SK-N-DZ (cell line): ENCODE results near the gene MMS19.
"Not testable (repeated sequence)": the region's sequence is repeated elsewhere in the genome, so short reads cannot be mapped to it uniquely, and the experiment has no call there.

ENCODE experiments used
- DNase-seq: peaks from one replicate; pipeline ENCODE4 v3.0.0-alpha.2; 2015; ENCODE audit warnings: low spot score

Gene MMS19

GRCh38 chr10:97502916-97503315, 4.7 kb upstream of the MMS19 start:
- DNase-seq = no peak

GRCh38 chr10:97500297-97500575, 2.0 kb upstream of the MMS19 start:
- DNase-seq = no peak

GRCh38 chr10:97499561-97500296, 1.5 kb upstream of the MMS19 start:
- no peak for DNase-seq

GRCh38 chr10:97498841-97499560, 779 bp upstream of the MMS19 start, which contains the start of gene UBTD1:
UBTD1 (plus strand) TSS chr10:97498924; CDS start chr10:97499204, 280 bp downstream.
- DNase-seq = no peak

- DNase-seq = peak; percentile 82
Observed at GRCh38 chr10:97497572-97498075, 598 bp downstream of the MMS19 start.

GRCh38 chr10:97494863-97495506, 3.2 kb downstream of the MMS19 start:
- no peak for DNase-seq

GRCh38 chr10:97494151-97494550, 4.1 kb downstream of the MMS19 start:
- no peak for DNase-seq

GRCh38 chr10:97490592-97490991, 7.6 kb downstream of the MMS19 start:
- DNase-seq = no peak

GRCh38 chr10:97485647-97486281, 12.5 kb downstream of the MMS19 start:
- no peak for DNase-seq

GRCh38 chr10:97483921-97484320, 14.3 kb downstream of the MMS19 start:
- DNase-seq = no peak

GRCh38 chr10:97483506-97483905, 14.7 kb downstream of the MMS19 start:
- no peak for DNase-seq

- no peak for DNase-seq
Observed at GRCh38 chr10:97482381-97482780, 15.8 kb downstream of the MMS19 start.

GRCh38 chr10:97481071-97481470, 17.2 kb downstream of the MMS19 start:
- no peak for DNase-seq

- DNase-seq = no peak
Observed at GRCh38 chr10:97479939-97480338, 18.3 kb downstream of the MMS19 start.

GRCh38 chr10:97479410-97479809, 18.8 kb downstream of the MMS19 start:
- DNase-seq = not testable (repeated sequence)

GRCh38 chr10:97475936-97476594, 22.2 kb downstream of the MMS19 start:
- no peak for DNase-seq

- no peak for DNase-seq
Observed at GRCh38 chr10:97474918-97475317, 23.3 kb downstream of the MMS19 start.

GRCh38 chr10:97468781-97469180, 29.4 kb downstream of the MMS19 start:
- DNase-seq = not testable (repeated sequence)

- DNase-seq = no peak
Observed at GRCh38 chr10:97468162-97468561, 30.1 kb downstream of the MMS19 start.

- no peak for DNase-seq
Observed at GRCh38 chr10:97466755-97467154, 31.5 kb downstream of the MMS19 start.

- DNase-seq = no peak
Observed at GRCh38 chr10:97465982-97466381, 32.2 kb downstream of the MMS19 start.

- DNase-seq = no peak
Observed at GRCh38 chr10:97464226-97464625, 34.0 kb downstream of the MMS19 start.
